ENCODE measurements around the gene PTPA. TPM values are rescaled to one million over a fixed set of nuclear protein-coding genes. Genes with fewer than 3 reads are reported as not detected.

Gene PTPA
- total and polyA plus RNA-seq, 2 of the 4 experiments (the other 2 are of a cell fraction), result 124 to 149 TPM

DNA sequence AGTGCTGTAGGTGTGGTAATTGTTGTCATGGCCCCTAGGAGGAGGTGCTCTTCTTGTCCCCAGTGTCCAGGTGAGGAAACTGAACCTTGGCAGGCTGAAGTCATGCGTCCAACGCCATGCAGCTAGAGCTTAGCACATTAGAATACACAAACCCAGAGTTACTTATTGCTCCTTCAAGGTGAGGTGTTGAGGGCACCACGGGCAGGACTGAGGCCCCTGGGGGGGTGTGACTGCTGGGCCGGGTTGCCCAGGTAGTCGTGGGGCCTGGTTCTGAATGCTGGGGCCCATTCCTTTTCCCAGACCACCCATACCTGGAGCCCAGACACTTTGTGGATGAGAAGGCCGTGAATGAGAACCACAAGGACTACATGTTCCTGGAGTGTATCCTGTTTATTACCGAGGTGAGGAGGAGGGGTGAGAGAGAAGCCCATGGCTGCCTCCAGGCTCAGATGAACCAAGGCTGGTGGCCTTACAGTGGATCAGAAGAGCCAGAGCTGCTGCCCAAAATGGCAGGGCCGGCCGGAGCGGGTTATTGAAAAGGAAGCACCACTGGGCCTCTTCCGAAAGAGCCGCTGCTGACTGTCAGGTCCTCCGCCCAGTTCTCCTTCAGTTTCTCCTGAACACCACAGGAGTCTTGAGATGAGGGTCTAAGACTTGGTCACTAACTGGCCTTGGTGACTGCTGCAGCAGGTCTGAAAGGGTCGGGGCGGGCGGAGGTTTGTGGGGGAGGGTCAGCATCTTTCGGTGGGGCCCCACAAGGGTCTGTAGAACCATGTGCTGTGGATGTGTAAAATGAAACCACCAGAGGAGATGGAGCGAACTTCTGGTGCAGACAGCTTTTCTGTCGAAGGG, 26.3 kb downstream of the PTPA start:
- H2BK15ac ChIP-seq (ENCODE audit: low read depth, low read length), result peak overlapping the region; percentile 55; the same call in 2 of the 3 replicates
- H3K14ac ChIP-seq (replicated peaks; ENCODE audit: low read depth, low read length), result peak overlapping the region; percentile 13; the same call in 1 of the 2 replicates
- BruUV-seq (replicated peaks), result no TSS peak
- peak overlapping the region; percentile 86 for H2BK5ac ChIP-seq (ENCODE audit: low read depth, low read length, poor library complexity, severe bottlenecking)
- no peak overlapping the region for H3K56ac ChIP-seq (ENCODE audit: extremely low read depth, insufficient read depth, low read length)
- WGBS, 2 experiments (ENCODE audit: extremely low coverage in 2 of 2, insufficient read length in 1 of 2), result 80% methylated on average over 2 of the region's 19 CpGs; no CpG with 5 or more reads in 1 of the 2 experiments
- peak overlapping the region; percentile 83 for H2AK5ac ChIP-seq (ENCODE audit: low read depth, low read length)
- peak overlapping the region; percentile 100 for H2BK120ac ChIP-seq (ENCODE audit: low read depth, low read length)
- H3K27ac ChIP-seq (ENCODE audit: insufficient read depth, low read length), result peak overlapping the region; percentile 83
- ATAC-seq (ENCODE audit: low read depth) (no peak), DNase-seq (no peak)
- intact Hi-C loops (cut with micrococcal nuclease), result loop anchor here (2.0 to 5.0 kb wide), 2 partner anchors 197 to 645 kb away; no protein-coding TSS in a partner anchor
- peaks cover 23% of the 10 kb centered on the region for H3K36me3 ChIP-seq (ENCODE audit: control insufficient read depth, insufficient read depth, low read length)
- H3K79me1 ChIP-seq (ENCODE audit: low read depth in 1 of 2, low read length in 2 of 2), result peaks cover 5 to 34% of the 10 kb centered on the region in 2 experiments; a peak in 3 of 4 replicates
- TF ChIP-seq CEBPB (IDR thresholded peaks at IDR 0.05; ENCODE audit: low read depth, low read length), result no peak
- TF ChIP-seq MAFK (IDR thresholded peaks at IDR 0.05; ENCODE audit: low read depth, low read length), result no peak
- TF ChIP-seq SMC3 (IDR thresholded peaks at IDR 0.05; ENCODE audit: low read depth, low read length), result no peak
- TF ChIP-seq BHLHE40 (IDR thresholded peaks at IDR 0.05; ENCODE audit: low read depth, low read length), result no peak
- no peak for TF ChIP-seq NFE2L2 (IDR thresholded peaks at IDR 0.05; ENCODE audit: low read depth, low read length)
- no peak for TF ChIP-seq RCOR1 (IDR thresholded peaks at IDR 0.05; ENCODE audit: insufficient replicate concordance, low read length)
- no peak for TF ChIP-seq RFX5 (IDR thresholded peaks at IDR 0.05; ENCODE audit: low read depth, low read length)
- no peak for TF ChIP-seq RAD21 (IDR thresholded peaks at IDR 0.05; ENCODE audit: low read length)
- no peak for TF ChIP-seq FOS (IDR thresholded peaks at IDR 0.05; ENCODE audit: low read depth, low read length)
- TF ChIP-seq POLR2A (IDR thresholded peaks at IDR 0.05; ENCODE audit: low read depth, low read length), result no peak
- TF ChIP-seq, protein P1, sequence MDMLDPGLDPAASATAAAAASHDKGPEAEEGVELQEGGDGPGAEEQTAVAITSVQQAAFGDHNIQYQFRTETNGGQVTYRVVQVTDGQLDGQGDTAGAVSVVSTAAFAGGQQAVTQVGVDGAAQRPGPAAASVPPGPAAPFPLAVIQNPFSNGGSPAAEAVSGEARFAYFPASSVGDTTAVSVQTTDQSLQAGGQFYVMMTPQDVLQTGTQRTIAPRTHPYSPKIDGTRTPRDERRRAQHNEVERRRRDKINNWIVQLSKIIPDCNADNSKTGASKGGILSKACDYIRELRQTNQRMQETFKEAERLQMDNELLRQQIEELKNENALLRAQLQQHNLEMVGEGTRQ (IDR thresholded peaks at IDR 0.05; ENCODE audit: low read depth, low read length), result no peak
- TF ChIP-seq CHD1 (IDR thresholded peaks at IDR 0.05; ENCODE audit: low read depth, low read length), result no peak
- TF ChIP-seq MAZ (IDR thresholded peaks at IDR 0.05; ENCODE audit: borderline replicate concordance, low read depth, low read length), result no peak
- no peak overlapping the region for H3K4me2 ChIP-seq (ENCODE audit: low read depth, low read length)
- peak overlapping the region; percentile 90 for H2BK20ac ChIP-seq (ENCODE audit: low read depth, low read length)
- H3K9me3 ChIP-seq (ENCODE audit: control insufficient read depth, insufficient read depth, low read length), result no peaks in the 10 kb centered on the region
- H3K23ac ChIP-seq (ENCODE audit: low read depth, low read length), result peak overlapping the region; percentile 80
- no peak overlapping the region for H4K5ac ChIP-seq (ENCODE audit: low read depth, low read length)
- H3K4me1 ChIP-seq (ENCODE audit: control insufficient read depth, insufficient read depth, low read length), result peaks cover 35% of the 10 kb centered on the region
- CTCF ChIA-PET, result interaction anchor here (0.6 to 3.1 kb wide), 3 partner anchors 36 to 469 kb away, joined by 3 to 21 read pairs (median 4); no protein-coding TSS in a partner anchor
- dilution Hi-C loops (cut with HindIII; ENCODE audit: low sequenced_read_pairs, unreplicated experiment), result no loop called here
- no peaks in the 10 kb centered on the region for H3K27me3 ChIP-seq (ENCODE audit: control insufficient read depth, insufficient read depth, low read length)
- peak overlapping the region; percentile 94; the same call in 1 of the 2 replicates for H4K91ac ChIP-seq (ENCODE audit: insufficient read depth, low read depth, low read length)
- H3K4me3 ChIP-seq (ENCODE audit: insufficient read depth, low read depth, low read length), result no peak overlapping the region
- H3K4ac ChIP-seq (ENCODE audit: low read depth, low read length), result peak overlapping the region; percentile 100
- peak overlapping the region; percentile 44 to 89; a peak in 3 of 4 replicates for H4K8ac ChIP-seq (ENCODE audit: low read depth in 2 of 2, low read length in 2 of 2)
- H3K9me1 ChIP-seq (ENCODE audit: insufficient read depth, low read length), result peaks cover 5% of the 10 kb centered on the region; the same call in 1 of the 2 replicates
- in situ Hi-C loops (cut with MboI; ENCODE audit: low sequenced_read_pairs), result no loop called here
- H4K20me1 ChIP-seq (ENCODE audit: insufficient read depth, low read length), result no peaks in the 10 kb centered on the region; the same call in 1 of the 2 replicates
- H3K9ac ChIP-seq (ENCODE audit: low read depth, low read length), result peak overlapping the region; percentile 34; the same call in 1 of the 2 replicates
- H2AK9ac ChIP-seq (replicated peaks; ENCODE audit: low read depth, low read length, poor library complexity), result peak overlapping the region; percentile 86
- no peak overlapping the region; the same call in 1 of the 2 replicates for H3K18ac ChIP-seq (ENCODE audit: low read depth, low read length)
- no peak overlapping the region for H2AFZ ChIP-seq (replicated peaks; ENCODE audit: low read length, poor library complexity)
- POLR2A ChIA-PET (ENCODE audit: unreplicated experiment), result no interaction called here

All from IMR-90 (cell line).